PFSK-1 (cell line): ENCODE data around the gene F11.

Experiments used
- FOXP2 ChIP-seq: optimal IDR thresholded peaks from 2 replicates; pipeline ENCODE3; 2011; ENCODE audit warnings: borderline replicate concordance, control low read depth, inconsistent platforms; ENCODE audit not compliant: insufficient read depth; ENCODE audit errors: extremely low read length, extremely low read depth
- POLR2AphosphoS5 ChIP-seq: IDR thresholded peaks from 2 replicates; pipeline ENCODE4 v1.6.1; 2012; ENCODE audit warnings: low read depth, mild to moderate bottlenecking, control low read depth, low read length, moderate library complexity
- REST ChIP-seq, 2 experiments: IDR thresholded peaks; 2 replicates each; pipeline versions ENCODE4 v1.6.1 to v1.8.0; 2011 to 2012; ENCODE audit warnings: low read depth in 2 of 2, low read length in 2 of 2, control low read depth in 1 of 2, inconsistent platforms in 1 of 2, mild to moderate bottlenecking in 1 of 2, moderate library complexity in 1 of 2; ENCODE audit not compliant: insufficient read depth in 1 of 2
- SIN3A ChIP-seq: IDR thresholded peaks from 2 replicates; pipeline ENCODE4 v1.6.1; 2012; ENCODE audit warnings: mild to moderate bottlenecking, low read length, moderate library complexity, borderline replicate concordance; ENCODE audit not compliant: insufficient read depth
- TAF1 ChIP-seq: IDR thresholded peaks from 2 replicates; pipeline ENCODE4 v1.6.1; 2012; ENCODE audit warnings: low read length, control low read depth, borderline replicate concordance; ENCODE audit not compliant: insufficient read depth

F11 gene

GRCh38 chr4:186294160-186294559 is 28.2 kb downstream of the F11 start:
- no peak for TF ChIP-seq POLR2AphosphoS5
- no peak for TF ChIP-seq SIN3A
- no peak for TF ChIP-seq TAF1
- no peak for TF ChIP-seq REST (IDR thresholded peaks at IDR 0.05; ENCODE audit: insufficient read depth in 1 of 2, low read depth in 2 of 2, low read length in 2 of 2)
- no peak for TF ChIP-seq FOXP2

GRCh38 chr4:186296481-186296880 is 30.5 kb downstream of the F11 start:
- TF ChIP-seq REST (IDR thresholded peaks at IDR 0.05; ENCODE audit: insufficient read depth in 1 of 2, low read depth in 2 of 2, low read length in 2 of 2) = no peak
- no peak for TF ChIP-seq POLR2AphosphoS5
- no peak for TF ChIP-seq SIN3A
- TF ChIP-seq TAF1 = no peak
- TF ChIP-seq FOXP2 = no peak

GRCh38 chr4:186297013-186297645 is 31.1 kb downstream of the F11 start:
- TF ChIP-seq TAF1 (no peak), FOXP2 (no peak), POLR2AphosphoS5 (no peak)

GRCh38 chr4:186298031-186298647 is 32.1 kb downstream of the F11 start:
- TF ChIP-seq REST (IDR thresholded peaks at IDR 0.05; ENCODE audit: insufficient read depth in 1 of 2, low read depth in 2 of 2, low read length in 2 of 2) = no peak
- no peak for TF ChIP-seq SIN3A
- TF ChIP-seq FOXP2 = no peak
- TF ChIP-seq POLR2AphosphoS5 = no peak
- TF ChIP-seq TAF1 = no peak

- TF ChIP-seq POLR2AphosphoS5 (no peak), REST (IDR thresholded peaks at IDR 0.05; ENCODE audit: insufficient read depth in 1 of 2, low read depth in 2 of 2, low read length in 2 of 2) (no peak), SIN3A (no peak), FOXP2 (no peak), TAF1 (no peak)
These were observed 33.3 kb downstream of the F11 start for GRCh38 chr4:186299291-186299690.
